ENCODE data around the gene ITIH5.
A peak's percentile ranks its signal among the peaks of the same experiment; 100 is the strongest.

ITIH5 gene

DNA sequence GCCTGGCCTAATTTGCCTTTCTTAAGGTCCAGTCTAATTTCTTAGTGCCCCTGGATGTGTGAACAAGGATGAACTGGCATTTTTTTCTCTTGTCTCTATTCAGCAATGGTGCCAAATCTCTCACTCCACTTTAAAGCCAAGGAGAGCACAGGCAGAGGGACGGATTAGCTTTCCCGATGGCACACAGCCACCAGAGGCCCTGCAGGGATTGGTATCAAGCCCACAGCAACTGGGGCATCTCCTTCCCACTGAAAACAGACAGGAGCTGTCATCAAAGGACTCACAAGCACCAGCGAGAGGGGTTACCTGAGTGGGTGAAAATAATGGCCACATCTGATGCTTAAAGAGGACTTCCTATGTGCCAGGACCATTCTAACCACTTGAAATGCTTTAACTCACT lies 83.1 kb downstream of the ITIH5 start:
- no peak for DNase-seq

DNA sequence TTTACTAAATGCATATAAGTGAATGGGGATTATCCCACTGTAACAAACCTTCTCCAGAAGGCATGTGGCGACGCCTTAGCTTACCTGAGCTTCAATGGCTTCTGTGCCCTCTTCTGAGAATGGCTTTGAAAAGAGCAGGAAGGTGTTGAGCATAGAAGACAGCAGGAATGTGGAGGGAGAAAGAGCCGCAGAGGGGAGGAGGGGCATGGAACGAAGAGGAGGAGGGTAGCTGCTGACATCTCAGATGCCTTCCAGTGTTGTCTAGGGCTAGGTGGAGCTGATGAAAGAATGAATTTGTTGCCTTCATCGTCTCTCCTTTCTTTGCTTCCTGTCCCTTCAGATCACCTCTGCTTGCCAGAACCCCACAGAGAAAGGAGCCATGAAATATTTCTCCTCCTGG lies 86.2 kb downstream of the ITIH5 start:
- no peak for DNase-seq

DNA sequence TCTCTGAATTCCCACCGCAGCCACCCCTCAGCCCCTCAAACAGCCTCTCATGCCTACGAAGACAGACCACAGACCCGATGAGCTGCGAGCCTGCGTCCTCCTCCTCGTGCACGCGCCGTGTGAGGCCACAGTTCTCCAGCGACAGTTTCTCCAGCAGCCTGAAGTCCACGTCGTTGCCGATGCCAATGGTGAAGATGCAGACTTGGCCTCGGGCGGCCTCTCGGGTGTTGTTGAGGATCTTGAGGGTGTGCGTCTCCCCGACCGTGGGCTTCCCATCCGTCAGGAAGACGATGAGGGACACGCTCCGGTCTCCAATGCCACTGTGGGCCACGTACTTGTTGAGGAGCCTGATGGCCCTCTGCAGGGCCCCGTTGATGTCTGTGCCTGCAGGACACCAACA lies 87.1 kb downstream of the ITIH5 start:
- DNase-seq = no peak

DNA sequence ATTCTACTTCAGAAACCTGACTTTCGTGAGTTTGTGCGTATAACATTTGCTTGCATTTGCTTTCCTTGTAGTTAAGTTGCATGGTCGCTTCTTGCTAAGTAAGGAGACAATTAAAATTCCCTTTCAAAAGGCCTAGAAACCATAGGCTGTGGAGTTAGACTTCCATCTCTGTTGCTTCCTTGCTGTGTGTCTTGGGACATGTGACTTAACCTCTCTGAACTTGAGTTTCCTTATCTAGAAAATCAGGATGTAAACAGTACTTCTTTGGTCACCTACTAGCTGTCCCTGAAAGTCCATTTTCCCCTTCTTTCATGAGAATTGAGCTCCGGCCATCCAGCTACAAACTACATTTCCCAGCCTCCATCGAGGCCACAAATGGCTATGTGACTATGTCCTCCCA lies 89.2 kb downstream of the ITIH5 start:
- DNase-seq = no peak

DNA sequence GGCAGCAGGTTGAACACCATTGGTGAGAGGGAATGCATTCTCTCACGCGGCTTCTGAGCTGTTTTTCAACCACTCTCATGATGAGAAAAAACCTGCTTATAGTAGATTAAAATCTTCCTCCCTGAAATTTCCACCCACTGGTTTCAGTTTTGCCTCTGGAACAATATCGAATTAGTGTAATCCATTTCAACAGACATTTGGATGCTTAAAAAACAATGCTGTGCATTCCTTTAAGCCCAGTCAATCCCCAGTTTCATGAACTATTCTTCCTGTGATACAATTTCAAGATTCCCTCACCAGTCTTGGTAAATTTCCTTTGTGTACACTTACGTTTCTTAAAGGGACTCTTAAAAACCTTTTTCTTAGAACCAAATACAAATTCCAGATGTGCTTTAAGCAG lies 89.6 kb downstream of the ITIH5 start:
- DNase-seq = no peak

DNA sequence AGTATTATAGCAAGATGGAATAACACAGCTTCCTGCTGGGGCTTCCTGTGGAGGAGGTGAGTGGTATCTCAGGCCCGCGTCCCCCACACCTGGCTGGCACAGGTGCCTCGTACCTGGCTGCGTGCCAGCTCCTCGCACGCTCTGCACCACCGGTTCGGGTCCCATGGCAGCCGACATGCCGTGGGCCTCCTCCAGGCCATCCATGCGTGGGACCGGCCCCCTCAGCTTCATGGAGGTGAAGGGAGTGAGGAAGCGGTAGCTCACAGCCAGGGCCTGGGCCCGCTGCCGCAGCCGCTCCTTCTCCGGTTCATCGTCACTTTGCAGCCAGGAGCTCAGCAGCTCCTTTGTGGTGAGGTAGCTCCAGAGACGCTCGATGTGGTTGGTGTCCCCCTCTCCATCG lies 90.4 kb downstream of the ITIH5 start:
- no peak for DNase-seq

DNA sequence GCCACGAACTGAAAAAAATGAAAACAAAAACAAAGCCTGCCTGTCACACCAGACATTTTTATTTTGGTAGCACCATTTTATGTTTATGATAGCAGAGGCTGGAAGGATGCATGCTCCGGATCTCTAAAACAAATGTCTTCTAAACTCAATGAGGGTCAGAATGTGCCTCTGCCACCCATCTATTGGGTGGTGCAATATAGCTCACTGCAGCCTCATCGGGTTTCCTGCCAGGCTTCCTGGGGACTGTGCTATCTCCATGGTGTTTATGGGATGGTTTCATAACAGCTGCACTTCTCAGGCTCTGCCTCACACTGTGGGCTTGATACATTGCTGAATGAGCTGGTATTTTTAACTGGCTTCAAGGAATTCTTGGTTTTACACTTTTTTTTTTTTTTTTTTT lies 94.4 kb downstream of the ITIH5 start:
- peak in 3 of 4 experiments; percentile 20 to 30 (median 29) for DNase-seq

DNA sequence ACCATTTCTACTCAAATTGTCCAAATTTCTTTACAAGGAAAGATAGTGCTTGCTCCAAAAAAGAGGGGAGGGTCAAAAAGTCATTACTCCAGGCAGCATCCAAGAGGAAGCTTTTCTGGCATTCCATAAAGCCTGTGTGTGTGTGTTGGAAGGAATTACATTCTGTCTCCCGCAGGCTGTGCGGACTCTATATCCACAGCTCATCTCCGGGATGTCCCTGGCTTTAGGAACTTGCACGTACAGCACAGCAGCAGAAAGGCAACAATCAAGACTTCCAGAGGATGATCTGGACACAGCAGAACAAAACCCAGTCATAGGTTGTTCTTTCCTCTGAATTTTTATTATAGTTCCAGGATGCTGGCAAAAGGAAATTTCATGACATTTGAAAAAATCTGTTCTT lies 94.8 kb downstream of the ITIH5 start:
- DNase-seq = no peak

DNA sequence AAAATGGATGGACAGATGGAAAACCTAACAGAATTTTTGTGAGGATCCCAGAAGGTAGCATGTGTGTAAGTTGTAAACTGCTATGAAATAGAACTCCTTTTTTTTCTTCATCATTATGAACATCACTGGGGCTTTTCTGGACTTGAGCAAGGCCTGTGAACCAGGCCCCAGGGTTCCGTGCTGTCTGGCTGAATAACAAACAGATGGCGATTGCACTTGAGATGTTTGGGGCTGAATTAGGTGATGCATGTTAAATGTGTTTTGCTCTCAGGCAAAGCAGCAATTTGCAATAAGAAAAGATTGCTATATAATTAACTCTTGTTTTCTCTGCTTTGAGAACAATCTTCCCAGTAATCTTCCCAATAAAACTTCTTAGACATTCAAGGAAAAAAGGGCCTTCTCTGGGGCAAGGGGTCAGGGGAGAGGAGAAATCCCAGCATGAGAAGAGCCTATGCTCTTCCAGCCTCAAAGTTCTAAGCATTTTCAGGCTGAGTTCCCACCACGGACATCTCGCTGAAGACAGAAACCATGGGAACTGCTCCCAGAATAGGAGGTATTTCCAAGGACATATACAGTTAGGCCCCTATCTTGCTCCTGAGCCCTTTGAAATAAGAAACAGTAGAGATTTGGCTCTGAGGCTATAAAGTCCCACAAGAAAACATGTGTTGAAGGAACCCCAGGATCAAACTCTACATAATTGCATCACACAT lies 98.7 kb downstream of the ITIH5 start:
- DNase-seq = no peak

DNA sequence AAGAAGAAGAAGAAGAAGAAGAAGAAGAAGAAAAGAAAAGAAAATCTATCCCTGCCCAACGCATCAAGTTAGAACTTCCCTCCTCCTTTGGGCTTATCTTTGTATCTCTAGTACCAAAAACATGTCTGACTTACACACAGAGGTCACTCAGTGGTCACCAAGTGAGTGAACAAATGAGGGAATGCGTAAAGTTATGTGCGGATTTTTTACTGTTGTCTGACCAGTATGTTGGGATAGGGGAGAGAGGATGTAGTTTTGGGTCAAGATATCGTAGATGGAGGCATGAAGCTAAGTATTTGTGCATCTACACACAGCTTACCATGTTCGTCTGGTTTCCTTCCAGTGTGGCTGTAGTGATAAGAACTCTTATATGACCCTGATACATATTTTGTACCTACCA lies 99.9 kb downstream of the ITIH5 start:
- DNase-seq = no peak

DNA sequence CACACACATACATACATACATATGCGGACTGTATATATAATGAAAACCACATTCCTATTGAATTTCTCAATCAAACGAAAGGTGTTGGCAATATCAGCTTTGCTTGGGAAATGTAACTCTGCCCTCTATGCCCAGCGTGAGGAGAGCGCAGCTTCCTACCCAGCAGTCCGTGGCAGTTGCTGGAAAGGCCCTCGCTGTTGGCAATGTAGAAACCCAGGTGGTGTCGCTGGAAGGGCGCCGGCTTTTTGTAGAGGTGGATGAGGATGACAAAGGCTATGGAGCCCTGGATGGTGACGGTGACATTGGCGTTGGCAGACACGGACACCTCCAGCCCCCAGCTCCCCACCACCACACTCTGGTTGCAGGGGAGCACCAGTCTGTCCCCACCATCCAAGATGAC lies 100.9 kb downstream of the ITIH5 start:
- no peak for DNase-seq

DNA sequence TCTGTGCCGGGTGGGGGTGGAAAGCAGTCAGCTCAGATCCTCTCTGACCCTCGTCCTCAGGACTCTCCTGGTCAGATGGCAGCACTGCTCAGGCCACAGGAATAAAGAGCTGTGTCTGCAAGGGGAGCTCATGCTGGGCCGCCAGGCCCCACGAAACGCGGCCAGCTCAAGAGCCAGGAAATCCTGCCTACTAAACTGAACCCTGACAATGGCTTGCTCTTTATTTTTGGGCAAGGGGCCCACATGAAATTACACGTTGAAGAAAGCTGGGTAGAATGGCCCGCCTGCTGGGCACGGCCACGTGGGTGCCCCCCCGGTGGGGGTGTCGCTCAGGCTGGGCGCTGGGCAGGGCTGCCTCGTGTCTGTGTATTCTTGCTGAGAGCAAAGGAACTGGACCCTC lies 103.0 kb downstream of the ITIH5 start:
- no peak for DNase-seq

DNA sequence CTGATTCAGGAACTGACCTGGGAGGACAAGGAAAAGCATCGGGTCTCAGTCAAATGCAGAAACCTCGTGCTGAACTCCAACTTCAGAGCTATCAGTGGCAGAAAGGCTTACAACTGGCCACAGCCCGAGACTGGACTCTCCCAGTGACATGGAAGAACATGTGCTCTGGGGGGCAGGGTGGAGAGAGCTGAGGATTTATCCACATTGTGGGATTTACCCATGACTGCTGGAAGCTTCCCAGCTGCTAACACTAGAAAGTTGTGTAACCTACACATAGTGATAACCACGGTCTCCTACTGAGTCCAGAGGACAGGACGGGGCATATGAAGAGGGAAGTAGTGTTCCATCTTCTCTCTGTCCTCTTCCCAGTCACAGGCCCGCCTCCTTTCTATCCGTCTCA lies 103.4 kb downstream of the ITIH5 start:
- no peak for DNase-seq

DNA sequence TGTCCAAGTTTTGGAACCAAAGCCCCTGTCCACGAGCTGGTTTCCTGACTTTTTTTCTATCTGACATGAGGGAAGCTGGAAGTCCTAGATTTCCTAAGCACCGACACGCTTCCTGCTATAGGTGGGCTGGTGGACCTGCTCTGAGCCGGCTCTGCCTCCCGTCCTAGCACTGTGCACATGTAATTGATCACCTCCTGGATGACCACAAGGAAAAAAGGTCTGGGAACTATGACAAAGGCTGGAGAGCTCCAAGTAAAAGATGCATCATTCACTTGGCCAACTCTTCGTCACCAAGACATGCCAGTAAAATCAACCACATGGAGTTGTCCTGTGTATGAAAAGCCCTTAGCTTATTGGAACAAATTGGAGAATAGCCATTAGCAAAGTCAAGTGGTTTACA lies 104.8 kb downstream of the ITIH5 start:
- no peak for DNase-seq

DNA sequence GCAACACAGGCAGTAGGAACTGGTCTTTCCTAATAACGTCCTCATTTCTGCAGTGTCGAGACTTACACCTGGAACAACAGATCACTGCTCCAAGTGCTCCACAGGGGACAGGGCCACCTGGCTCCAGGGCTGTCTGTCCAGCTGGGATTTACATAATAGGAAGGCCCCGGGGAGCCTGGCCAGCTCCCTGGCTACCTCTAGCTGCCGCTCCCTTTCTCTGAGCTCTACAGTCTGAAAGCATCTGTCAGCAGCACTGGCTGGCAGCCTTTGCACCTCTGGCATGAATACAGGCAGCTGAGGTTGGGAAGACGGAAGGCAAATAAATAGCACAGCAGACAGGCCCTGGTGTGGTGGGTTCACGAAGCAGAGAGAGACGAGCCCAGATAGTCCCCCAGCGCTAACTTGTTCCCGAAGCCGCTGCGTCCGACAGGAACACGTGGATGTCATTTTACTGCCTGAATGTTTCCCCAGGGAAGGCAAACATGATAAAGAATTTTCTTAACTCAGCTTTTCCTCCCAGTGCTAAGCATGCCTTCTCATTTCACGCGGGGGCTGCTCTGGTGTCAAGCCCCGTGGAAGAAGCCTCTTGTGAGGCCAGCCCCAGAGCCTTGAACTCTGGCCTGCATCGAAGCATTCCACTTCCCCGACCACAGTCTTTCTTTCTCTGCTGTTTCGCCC lies 105.4 kb downstream of the ITIH5 start:
- DNase-seq = no peak

DNA sequence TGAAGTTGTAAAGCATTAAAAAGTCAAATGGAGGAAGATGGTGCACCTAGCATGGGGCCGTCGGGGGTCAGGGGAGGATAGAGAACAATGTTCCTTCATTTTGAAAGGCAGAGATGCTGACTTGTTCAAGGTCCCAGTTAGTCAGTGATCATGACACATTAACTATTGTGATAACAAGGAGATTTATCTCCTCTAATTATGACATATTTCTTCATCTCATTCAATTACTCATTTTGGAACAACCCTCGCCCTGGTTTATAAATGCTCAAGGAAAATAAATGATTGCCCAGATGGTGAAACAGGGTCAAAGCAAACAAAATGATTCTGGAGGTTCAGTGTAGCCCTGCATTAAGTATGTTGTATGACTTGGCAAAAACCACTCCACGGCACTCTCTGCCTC lies 106.2 kb downstream of the ITIH5 start:
- no peak for DNase-seq

DNA sequence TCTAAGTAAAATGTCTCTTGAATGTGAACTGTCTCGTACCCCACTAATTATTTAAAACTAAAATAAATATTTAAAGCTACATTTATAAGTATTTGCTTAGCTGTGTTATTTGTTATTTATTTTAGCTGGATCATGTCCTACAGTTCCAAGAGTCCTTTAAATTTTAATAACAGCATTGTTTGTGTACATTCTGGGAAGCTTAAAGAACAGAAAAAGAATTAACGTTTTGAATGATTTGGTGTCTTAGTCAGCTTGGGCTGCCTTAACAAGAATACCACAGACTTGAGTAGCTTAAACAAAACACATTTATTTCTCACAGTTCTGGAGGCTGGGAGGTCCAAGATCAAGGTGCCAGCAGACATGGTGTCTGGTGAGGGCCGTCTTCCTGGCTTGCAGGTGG lies 107.4 kb downstream of the ITIH5 start:
- DNase-seq = no peak

DNA sequence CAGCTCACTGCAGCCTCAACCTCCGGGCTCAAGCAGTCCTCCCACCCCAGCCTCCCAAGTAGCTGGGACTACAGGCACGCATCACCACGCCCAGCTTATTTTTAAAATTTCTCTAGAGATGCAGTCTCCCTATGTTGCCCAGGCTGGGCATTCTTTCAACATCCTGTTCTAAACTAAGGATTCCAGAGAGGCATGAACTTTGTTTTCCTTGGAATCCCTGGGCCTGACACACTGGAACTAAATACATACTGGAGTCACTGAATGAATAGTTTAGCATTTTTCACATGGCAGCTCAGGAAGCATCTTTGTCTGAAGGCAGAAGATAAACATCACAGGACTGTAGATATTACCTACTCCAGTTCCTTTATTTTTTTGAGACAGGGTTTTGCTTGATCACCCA lies 108.7 kb downstream of the ITIH5 start:
- DNase-seq = no peak

DNA sequence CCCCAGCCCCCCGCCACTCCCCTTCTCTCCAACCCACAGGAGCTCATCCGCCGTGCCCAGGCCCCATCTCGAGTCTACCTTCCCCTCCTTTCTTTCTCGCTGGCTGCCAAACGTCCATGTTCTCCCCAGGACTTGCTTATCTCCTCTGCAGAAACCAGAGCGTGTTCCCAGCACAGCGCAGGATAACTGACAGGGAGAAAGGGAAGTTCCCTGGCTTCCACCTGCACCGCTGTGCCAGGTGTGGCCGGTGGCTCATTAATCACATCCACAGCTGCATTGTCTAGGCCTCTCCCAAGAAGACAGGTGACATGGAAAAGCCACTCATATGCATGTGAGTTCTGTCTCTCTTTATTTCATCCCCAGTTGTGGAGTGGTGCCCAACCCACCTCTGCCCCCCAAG lies 113.2 kb downstream of the ITIH5 start:
- DNase-seq = no peak

DNA sequence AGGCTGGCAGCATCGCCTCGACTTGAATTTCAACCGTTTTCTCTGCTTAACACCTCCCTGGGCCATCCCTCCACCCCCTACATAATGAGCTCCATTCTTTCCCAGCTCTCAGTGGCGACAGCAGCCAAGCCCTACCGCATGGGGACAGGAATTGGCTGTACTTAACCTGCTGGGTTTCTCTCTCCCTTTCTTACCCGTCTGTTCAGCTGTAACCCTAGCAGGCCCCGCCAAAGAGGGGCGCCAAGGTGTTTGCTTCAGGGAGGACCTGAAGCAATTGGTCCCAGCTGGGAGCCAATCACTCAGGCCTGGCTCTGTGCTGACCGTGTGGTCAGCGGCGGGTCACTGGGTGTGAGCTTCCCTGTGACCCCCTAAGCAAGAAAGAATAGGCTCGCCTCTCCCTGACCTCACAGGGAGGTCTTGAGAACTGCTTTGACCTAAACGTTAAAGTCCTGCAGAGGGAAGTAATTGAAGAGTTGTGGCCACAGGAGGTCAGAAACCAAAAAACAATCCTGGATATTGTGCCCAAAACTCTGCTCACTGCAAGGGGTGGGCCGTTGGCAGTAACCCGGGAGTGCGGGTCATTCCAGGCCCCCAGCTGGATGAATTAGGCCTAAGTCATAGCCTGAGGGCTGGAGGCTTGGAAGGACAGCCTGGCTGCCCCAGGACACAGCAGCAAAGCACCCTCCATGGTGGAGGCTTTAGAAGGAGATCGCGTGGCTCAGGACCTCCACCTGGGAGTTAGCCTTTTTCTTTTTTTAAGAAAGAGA lies 114.6 kb downstream of the ITIH5 start:
- DNase-seq = no peak

DNA sequence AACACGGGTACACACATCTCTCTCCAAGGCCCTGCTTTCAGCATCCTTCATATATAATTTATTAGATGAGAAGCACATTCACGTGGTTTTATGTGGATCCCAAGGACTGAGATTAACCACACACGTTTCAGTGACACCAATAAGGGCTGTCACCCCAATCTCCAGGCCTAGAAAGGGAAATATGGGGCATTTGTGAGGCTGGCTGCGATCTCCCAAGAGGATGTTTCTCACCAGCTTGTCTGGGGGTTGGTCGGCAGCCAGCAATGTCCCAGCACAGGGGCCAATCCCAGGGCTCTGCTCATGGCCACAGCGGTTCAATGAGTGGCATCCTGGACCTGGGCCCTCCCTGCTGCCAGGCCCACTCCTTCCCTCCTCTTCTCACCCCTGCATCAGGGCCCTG lies 115.5 kb downstream of the ITIH5 start:
- no peak for DNase-seq

DNA sequence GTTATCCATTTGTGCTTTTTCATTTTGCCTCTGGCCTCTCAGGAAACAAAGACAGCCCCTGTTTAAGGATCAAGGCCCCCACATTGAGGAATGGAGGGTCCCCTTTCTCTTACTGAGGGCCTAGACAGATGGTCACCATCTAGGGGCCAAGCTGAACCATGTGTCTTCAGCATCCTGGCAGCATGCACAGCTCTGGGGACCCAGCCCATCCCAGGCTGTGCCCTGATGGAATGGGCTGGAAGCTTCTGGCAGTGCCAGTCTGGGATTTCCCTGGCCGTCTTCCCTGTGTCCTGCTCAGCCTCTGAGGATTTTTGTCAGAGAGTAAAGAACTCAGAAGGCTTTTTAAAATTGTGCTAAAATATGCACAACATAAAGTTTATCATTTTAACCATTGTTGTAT lies 116.8 kb downstream of the ITIH5 start:
- DNase-seq = no peak

DNA sequence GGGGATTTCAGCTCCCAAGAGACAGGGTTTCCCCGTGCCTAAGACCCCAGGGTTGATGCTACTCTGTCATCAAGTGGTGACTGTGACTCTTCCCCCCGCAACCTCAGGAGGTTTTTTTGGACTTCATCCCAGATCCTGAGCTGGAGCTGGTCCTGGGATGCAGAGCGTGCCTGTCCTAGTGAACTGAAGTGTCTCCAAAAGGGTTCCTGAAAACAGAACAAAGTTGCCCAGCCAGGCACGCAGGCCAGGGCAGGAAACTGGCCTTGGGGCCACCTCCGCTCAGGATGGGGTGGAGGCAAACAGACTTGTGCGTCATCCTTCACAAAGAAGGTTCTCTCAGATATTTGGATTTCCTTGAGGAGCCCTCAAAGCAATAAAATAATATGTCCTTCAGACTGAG lies 118.9 kb downstream of the ITIH5 start:
- no peak for DNase-seq

DNA sequence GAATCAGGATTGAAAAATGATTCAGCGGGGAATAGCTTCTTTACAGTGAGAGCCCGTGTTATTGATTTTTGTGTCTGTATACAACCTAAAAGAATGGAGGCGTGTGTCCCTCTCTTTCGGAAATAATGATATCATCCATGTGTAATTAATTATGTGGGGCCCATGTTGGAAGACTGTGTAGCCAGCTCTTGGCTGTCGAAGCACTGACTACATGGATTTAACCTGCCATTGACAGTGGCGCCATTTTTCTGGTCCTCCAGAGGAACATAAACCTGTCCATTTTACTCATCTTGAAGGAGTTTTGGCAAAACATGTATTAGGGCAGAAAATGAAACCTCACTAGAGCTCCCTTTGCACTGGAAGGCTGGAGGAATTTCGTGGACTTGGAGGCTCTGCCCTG lies 119.6 kb downstream of the ITIH5 start:
- no peak for DNase-seq

Measured in suppressor macrophage (primary cell).